HG02798 (cell line): Measurements from ENCODE around the gene CD3E.

Experiments used
- ATAC-seq: cut with Tn5 transposase; IDR thresholded peaks from one replicate; pipeline ENCODE4 v1.9.1; 2021; ENCODE audit warnings: mild to moderate bottlenecking; ENCODE audit not compliant: unreplicated experiment, poor library complexity

Gene CD3E

DNA sequence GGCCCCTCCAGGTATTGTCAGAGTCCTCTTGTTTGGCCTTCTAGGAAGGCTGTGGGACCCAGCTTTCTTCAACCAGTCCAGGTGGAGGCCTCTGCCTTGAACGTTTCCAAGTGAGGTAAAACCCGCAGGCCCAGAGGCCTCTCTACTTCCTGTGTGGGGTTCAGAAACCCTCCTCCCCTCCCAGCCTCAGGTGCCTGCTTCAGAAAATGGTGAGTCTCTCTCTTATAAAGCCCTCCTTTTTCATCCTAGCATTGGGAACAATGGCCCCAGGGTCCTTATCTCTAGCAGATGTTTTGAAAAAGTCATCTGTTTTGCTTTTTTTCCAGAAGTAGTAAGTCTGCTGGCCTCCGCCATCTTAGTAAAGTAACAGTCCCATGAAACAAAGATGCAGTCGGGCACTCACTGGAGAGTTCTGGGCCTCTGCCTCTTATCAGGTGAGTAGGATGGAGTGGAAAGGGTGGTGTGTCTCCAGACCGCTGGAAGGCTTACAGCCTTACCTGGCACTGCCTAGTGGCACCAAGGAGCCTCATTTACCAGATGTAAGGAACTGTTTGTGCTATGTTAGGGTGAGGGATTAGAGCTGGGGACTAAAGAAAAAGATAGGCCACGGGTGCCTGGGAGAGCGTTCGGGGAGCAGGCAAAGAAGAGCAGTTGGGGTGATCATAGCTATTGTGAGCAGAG is at the start of gene CD3E:
TSS of gene CD3E (plus strand) at position 163 of the 681 bp plus-strand sequence. CDS start at position 386, 223 bp downstream.
- ATAC-seq: no peak

DNA sequence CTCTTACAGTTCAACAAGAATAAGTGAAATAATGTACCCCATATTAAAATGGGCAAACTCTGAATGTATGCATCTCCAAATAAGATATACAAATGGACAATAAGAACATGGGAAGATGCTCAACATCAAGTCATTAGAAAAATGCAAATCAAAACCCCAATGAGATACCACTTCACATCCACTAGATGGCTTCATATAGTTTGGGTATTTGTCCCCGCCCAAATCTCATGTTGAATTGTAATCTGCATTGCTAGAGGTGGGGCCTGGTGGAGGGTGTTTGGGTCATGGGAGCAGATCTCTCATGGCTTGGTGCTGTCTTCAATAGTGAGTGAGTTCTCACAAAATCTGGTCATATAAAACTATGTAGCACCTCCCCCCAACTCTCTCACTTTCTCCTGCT is 46.1 kb upstream of the CD3E start:
- ATAC-seq: no peak

DNA sequence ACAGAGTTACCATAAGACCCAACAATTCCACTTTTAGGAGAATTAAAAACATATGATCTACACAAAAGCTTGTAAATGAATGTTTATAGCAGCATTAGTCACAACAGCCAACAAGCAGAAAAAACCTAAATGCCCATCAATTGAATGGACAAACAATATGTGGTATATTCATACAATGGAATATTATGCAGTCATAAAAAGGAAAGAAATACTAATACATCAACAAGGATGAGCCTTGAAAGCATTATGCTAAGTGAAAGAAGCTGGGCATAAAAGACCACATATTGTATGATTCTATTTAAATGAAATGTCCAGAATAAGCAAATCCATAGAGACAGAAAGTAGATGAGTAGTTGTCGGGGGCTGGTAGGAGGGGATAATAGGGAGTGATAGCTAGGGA is 45.4 kb upstream of the CD3E start:
- ATAC-seq: no peak

DNA sequence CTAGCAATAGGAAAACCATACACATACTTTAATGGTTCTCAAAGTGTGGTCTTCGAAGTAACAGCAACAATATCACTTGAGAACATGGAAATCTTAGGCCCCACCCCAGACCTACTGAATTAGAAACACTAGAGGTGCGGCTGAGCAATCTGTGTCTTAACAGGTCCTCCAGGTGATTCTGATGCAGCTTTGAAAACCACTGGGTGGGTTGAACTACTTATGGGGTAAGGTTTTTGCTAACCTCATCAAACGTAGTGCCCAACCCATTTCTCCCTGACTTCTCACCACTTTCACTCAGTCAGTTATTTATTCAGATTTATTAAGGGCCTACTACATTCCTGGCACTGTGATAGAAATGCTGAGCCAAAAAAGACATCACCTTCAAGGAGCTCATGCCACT is 44.2 kb upstream of the CD3E start:
- no peak for ATAC-seq

DNA sequence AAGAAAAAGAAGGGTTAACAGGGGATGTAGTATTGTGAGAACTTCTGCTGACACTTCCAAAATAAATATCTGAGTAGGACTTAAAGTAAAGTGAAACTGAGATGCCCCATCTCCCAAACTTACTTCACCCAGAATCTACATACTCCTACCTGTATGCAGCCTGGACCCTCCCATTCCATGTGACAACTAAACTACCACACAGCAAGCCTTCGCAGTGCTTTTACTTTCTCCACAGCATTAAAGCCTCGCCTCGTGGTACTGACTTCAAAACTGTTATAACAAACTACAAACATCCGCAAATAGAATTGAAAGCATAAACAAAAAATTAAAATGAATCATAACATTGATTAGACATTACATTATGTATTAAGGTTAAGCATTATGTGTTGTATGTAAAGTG is 41.4 kb upstream of the CD3E start:
- ATAC-seq: no peak

DNA sequence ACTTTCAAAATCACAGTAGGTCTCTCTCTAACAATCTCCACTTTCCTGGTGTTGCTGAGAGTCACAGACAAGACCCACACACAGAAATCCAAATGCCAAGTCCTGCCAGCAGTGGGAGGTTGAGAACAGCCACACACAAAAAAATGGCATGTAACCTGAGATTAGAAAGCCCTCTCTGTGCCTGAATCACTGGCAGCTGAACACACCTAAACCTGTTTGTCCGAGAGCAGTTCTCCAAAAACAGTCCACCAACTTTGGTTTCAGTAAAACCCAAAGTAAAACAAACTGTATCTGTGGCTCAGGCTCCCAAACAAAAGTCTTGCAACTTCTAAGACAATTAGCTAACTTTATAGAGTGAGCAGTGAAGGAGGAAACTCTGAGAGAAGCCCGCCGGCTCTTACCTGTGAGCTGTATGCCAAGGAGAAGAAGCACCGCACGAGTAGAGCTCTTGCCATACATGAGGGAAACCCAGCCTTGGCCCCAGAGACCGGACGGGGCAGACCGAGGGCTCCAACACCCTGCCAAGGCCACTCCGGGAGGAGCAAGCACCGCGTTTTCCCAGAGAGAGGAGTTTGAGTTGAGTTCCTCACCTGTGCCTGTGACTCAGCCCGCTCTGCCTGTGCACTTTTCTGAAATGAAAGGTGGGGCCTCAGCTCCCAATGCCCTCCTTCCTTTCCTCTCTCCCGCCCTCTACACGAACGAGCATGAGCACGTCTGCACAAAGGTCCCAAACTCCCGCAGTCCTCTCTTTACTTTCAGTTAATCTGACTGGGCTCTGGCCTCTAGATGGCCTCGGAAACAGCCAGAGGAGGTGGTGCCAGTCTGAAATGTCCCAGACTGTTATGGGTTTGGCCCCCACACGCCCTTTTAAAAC is 40.6 kb upstream of the CD3E start, which contains the start of gene MPZL2:
TSS of gene MPZL2 (minus strand) at position 603 of the 874 bp plus-strand sequence. CDS start at position 459, 144 bp downstream.
- no peak for ATAC-seq

GRCh38 chr11:118264569-118265465 is 39.7 kb upstream of the CD3E start:
- no peak for ATAC-seq

GRCh38 chr11:118265954-118266353 is 38.6 kb upstream of the CD3E start:
- no peak for ATAC-seq

- no peak for ATAC-seq
These were observed 37.0 kb upstream of the CD3E start for GRCh38 chr11:118267486-118267885.

GRCh38 chr11:118272001-118272400 is 32.5 kb upstream of the CD3E start:
- ATAC-seq: no peak

DNA sequence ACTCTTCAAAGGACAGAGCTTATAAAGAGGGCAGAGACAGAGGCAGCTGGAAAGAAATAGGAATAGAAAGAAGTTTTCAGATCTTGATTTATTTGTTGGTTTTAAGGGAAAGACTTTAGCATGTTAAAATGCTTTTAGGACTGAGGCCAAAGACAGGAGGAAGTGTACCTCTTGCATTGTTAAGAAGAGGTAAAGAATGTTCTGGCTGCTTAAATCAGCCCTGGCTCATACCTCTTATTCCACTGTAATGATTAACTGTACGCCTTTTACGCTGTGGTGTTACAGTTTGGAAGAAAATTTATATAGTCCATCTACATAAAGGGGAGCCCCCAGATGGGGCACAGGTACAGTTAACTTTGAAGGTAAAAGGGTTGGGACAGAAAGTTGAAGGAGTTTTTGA is 30.3 kb upstream of the CD3E start:
- ATAC-seq: no peak

GRCh38 chr11:118275176-118275575 is 29.4 kb upstream of the CD3E start:
- ATAC-seq: no peak

- ATAC-seq: no peak
These were observed 28.1 kb upstream of the CD3E start for GRCh38 chr11:118276422-118276821.

GRCh38 chr11:118277312-118277711 is 27.2 kb upstream of the CD3E start:
- no peak for ATAC-seq

GRCh38 chr11:118281284-118281683 is 23.2 kb upstream of the CD3E start:
- ATAC-seq: no peak

GRCh38 chr11:118282606-118283005 is 21.9 kb upstream of the CD3E start:
- ATAC-seq: no peak

DNA sequence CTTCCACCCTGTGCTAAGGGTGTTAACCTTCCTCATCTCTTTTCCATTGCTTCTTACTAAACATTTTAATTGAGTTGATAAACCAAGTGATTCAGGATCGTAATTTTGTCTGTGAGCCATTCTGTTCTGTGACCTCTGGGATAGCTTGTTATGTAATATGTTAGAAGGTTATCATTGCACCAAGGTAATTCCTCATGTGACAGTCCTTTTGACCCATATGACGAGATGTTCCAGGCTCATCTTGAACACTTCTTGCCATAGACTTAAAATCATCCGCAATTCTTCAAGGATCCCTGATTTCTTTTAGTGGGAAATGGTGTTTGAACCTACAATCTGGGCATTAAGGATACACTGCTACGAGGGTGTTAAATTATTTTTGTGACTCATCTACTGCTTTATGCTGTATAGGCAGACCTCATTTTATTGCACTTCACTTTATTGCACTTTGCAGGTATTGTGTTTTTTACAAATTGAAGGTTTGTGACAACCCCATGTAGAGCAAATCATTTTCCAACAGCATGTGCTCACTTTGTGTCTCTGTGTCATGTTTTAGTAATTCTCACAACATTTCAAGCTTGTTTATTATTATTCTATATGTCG is 21.4 kb upstream of the CD3E start:
- ATAC-seq: no peak

GRCh38 chr11:118283756-118284350 is 20.7 kb upstream of the CD3E start:
- no peak for ATAC-seq

GRCh38 chr11:118286545-118286944 is 18.0 kb upstream of the CD3E start:
- ATAC-seq: no peak

- no peak for ATAC-seq
These were observed 17.5 kb upstream of the CD3E start for GRCh38 chr11:118287006-118287405.
